Osteocyte (in vitro differentiated cells): ENCODE results near the gene VLDLR. TPM values are rescaled to one million over a fixed set of nuclear protein-coding genes. Genes with fewer than 3 reads are reported as not detected.

ENCODE experiments used
- DNase-seq: peaks from one replicate; pipeline ENCODE4 v3.0.0; 2021; ENCODE audit warnings: mixed read lengths; ENCODE audit not compliant: unreplicated experiment; ENCODE audit errors: extremely low spot score
- H3K27ac Mint-ChIP-seq: one replicate; pipeline ENCODE4 v1.8.0; 2021; ENCODE audit warnings: mild to moderate bottlenecking, mixed read lengths; ENCODE audit not compliant: unreplicated experiment
- H3K27me3 Mint-ChIP-seq: one replicate; pipeline ENCODE4 v1.8.0; 2021; ENCODE audit warnings: mixed read lengths; ENCODE audit not compliant: unreplicated experiment
- H3K36me3 Mint-ChIP-seq: one replicate; pipeline ENCODE4 v1.8.0; 2021; ENCODE audit warnings: mixed read lengths; ENCODE audit not compliant: unreplicated experiment
- H3K4me1 Mint-ChIP-seq: one replicate; pipeline ENCODE4 v1.8.0; 2021; ENCODE audit warnings: mixed read lengths; ENCODE audit not compliant: unreplicated experiment
- H3K4me3 Mint-ChIP-seq: one replicate; pipeline ENCODE4 v1.8.0; 2021; ENCODE audit warnings: mild to moderate bottlenecking, moderate library complexity, mixed read lengths; ENCODE audit not compliant: unreplicated experiment
- H3K9me3 Mint-ChIP-seq: one replicate; pipeline ENCODE4 v1.8.0; 2021; ENCODE audit warnings: mixed read lengths; ENCODE audit not compliant: unreplicated experiment
- total RNA-seq: library from RNA; stranded (reverse); gene quantifications from 2 replicates; pipeline ENCODE4 v1.2.1, GENCODE V29; 2021
- TF ChIP-seq, protein P1 (sequence below): fragments of 200-600 bp; sonication (generic); IDR thresholded peaks from 2 replicates; pipeline ENCODE4 v1.5.0; 2021; ENCODE audit warnings: antibody characterized with exemption, mild to moderate bottlenecking, moderate library complexity

Gene VLDLR
- total RNA-seq, 1 donor from 2014 or later: 18.5 TPM

DNA sequence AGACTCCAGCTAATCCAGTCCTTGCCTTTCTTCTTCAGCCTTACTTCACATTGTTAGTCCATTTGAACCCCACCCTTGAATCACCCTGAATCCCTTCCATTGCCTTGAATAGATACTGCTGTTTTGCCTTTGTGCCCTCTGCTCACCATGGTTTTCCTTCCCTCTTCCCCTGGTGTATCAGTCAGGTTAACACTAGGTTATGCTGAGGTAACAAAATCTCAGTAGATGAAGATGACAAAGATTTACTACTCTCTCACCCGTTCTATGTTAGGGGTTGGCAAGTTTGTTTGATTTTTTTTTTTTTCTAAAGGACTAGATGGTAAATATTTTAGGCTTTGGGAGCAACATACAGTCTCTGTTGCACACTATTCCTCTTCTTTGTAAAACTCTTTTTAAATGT, 3.3 kb upstream of the VLDLR start:
- Mint-ChIP-seq H3K9me3 (peaks cover 5% of the 10 kb centered on the region), H3K4me1 (peaks cover 16% of the 10 kb centered on the region), H3K27me3 (peaks cover 4% of the 10 kb centered on the region), H3K4me3 (no peak overlapping the region), H3K36me3 (no peaks in the 10 kb centered on the region), H3K27ac (no peak overlapping the region)
- TF ChIP-seq, protein P1, sequence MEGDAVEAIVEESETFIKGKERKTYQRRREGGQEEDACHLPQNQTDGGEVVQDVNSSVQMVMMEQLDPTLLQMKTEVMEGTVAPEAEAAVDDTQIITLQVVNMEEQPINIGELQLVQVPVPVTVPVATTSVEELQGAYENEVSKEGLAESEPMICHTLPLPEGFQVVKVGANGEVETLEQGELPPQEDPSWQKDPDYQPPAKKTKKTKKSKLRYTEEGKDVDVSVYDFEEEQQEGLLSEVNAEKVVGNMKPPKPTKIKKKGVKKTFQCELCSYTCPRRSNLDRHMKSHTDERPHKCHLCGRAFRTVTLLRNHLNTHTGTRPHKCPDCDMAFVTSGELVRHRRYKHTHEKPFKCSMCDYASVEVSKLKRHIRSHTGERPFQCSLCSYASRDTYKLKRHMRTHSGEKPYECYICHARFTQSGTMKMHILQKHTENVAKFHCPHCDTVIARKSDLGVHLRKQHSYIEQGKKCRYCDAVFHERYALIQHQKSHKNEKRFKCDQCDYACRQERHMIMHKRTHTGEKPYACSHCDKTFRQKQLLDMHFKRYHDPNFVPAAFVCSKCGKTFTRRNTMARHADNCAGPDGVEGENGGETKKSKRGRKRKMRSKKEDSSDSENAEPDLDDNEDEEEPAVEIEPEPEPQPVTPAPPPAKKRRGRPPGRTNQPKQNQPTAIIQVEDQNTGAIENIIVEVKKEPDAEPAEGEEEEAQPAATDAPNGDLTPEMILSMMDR: no peak
- no peak for DNase-seq

DNA sequence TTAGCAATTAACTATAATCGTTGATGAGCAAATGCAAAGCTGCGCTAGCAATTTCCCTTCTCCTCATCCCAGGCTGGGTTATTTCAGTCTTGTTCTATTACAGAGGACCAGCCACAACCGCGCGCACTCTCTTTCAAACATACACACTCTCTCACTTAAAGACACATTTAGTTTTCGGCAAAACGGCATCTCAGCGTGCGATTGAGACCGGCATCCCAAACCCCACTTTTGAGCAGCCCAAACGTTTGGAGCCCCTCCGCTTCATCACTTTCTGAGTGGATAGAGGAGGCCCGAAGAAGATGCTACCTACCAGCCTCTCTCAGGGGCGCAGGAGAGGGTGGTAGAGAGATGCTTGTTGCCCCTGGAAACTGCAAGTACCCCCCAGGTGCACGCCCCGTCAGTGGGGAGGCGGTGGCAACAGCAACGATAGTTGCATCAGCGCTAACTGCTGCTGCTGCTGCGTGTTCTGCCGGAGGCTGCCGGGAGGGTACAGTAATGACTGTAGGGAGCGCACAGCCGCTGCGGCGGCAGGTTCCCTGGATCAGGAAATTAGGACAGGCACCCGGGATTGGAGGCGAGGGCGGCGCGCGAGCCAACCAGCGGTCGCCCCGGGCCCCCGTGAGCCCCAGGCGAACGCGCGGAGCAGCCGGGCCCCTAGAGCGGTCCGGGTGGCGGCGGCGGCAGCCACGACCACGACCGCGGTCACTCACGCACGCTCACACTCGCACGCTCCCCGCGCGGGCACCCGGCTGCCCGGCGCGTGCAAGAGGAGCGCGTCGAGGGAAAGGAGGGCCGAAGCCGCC, 467 bp upstream of the VLDLR start:
- Mint-ChIP-seq H3K9me3 (peaks cover 5% of the 10 kb centered on the region), H3K4me1 (peaks cover 23% of the 10 kb centered on the region), H3K27ac (peak overlapping the region; percentile 85), H3K27me3 (peaks cover 4% of the 10 kb centered on the region), H3K4me3 (peak overlapping the region; percentile 83), H3K36me3 (no peaks in the 10 kb centered on the region)
- TF ChIP-seq, protein P1: no peak
- DNase-seq: peak; percentile 91

DNA sequence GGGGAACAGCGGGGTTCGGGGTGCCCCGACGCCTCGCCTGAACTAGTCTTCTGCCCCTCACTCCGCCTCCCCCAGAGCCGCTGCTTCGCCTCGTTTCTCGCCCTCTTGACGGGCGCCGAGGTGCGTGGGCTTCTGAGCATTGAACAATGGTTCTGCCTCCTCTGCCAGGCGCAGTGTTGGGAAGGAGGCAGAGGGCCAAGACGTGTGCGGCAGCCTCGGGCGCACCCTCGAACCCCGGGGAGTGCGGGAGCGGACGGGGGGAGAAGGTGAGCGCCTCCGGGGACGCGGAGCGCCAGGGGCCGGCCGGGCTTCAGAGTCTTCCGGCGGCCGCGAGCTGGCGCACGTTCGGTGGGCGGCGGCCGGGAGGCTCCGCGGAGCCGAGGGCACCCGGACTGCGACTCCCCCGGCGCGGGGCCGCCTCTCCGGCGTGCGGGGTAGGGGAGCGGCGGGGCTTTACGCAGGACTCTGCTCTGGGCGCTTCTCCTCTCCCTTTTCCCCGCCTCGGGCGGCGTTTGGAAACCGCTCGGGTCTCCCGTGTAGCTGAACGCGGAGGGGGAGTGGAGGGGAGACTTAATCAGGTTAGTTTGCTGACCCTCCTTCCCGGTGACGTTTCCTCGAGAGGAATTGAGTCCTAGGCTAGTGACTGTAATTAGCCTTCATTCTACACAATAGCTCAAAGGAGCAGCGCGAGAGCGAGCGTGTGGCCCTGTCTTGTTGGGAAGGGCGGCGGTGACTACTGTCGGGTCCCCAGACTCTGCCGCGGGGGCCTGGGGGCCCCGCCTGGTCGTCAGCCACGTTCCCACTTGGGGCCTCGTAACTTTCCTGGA, 1.1 kb downstream of the VLDLR start:
- peak; percentile 84 for DNase-seq

DNA sequence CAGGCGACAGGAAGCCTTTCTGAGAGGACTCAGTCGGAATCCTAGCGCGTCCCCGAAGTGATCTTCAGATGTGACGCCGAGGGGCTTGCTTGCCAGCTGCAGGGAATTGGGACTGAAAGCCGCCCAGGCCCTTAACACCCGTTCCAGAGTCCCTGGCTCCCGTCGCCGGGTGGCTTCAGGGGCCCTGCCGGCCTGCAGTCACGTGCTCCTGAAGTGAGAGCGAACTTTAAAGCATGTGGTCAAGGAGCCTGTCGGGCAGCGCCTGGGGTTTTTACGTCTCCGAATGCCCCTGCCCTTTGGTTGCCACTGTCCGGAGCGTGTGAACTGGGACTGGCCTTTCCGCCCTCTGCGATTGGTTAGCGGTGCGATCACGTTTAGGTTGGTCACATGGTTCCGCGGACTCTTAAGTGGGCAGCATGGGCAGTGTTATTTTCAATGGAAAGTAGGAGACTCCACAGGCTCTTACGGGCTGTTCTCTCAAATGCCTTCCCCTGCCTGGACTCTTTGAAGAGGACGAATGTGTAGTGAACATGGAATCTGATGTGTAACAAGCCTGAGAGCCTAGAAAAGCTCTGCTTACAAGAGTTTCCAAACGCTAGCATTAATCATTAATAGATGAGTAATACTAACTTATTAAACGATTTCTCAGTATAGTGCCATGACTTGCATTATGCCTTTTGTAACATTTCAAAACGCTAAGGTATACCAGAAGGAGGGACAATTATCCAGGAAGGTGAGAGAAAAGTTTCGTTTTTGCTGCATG, 1.9 kb downstream of the VLDLR start:
- TF ChIP-seq, protein P1: no peak
- H3K27ac Mint-ChIP-seq: peak overlapping the region; percentile 44
- peak overlapping the region; percentile 81 for H3K4me3 Mint-ChIP-seq
- peaks cover 1% of the 10 kb centered on the region for H3K9me3 Mint-ChIP-seq
- H3K4me1 Mint-ChIP-seq: peaks cover 23% of the 10 kb centered on the region
- no peak for DNase-seq
- no peaks in the 10 kb centered on the region for H3K36me3 Mint-ChIP-seq
- H3K27me3 Mint-ChIP-seq: peaks cover 4% of the 10 kb centered on the region

More for the DNA sequence above, 1.1 kb downstream of the VLDLR start:
- no peaks in the 10 kb centered on the region for H3K36me3 Mint-ChIP-seq
- peaks cover 4% of the 10 kb centered on the region for H3K27me3 Mint-ChIP-seq
- TF ChIP-seq, protein P1: no peak
- H3K4me1 Mint-ChIP-seq: peaks cover 23% of the 10 kb centered on the region
- peak overlapping the region; percentile 76 for H3K27ac Mint-ChIP-seq
- peaks cover 5% of the 10 kb centered on the region for H3K9me3 Mint-ChIP-seq
- peak overlapping the region; percentile 88 for H3K4me3 Mint-ChIP-seq
